ENCODE measurements around the gene TGM6.

DNA sequence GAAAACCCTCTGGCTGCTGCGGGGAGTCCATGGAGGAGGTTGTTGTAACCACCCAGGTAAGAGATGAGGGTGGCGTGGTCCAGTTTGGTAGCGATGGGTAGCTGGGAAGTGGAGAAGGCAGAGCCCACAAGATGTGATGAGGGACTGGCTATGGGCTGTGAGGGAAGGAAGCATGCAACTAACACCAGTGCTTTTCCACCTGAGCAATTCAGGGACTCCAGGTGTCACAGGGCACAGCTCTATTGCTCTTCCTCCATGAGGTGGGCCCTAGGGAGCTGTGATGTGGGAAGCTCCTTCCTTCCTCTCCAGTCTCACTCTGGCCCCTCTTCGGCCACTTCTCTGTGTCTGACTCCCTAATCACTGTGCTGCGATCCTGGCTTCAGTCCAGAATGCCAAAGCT is 32.4 kb upstream of the TGM6 start:
- TF ChIP-seq, protein P1, sequence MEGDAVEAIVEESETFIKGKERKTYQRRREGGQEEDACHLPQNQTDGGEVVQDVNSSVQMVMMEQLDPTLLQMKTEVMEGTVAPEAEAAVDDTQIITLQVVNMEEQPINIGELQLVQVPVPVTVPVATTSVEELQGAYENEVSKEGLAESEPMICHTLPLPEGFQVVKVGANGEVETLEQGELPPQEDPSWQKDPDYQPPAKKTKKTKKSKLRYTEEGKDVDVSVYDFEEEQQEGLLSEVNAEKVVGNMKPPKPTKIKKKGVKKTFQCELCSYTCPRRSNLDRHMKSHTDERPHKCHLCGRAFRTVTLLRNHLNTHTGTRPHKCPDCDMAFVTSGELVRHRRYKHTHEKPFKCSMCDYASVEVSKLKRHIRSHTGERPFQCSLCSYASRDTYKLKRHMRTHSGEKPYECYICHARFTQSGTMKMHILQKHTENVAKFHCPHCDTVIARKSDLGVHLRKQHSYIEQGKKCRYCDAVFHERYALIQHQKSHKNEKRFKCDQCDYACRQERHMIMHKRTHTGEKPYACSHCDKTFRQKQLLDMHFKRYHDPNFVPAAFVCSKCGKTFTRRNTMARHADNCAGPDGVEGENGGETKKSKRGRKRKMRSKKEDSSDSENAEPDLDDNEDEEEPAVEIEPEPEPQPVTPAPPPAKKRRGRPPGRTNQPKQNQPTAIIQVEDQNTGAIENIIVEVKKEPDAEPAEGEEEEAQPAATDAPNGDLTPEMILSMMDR (IDR thresholded peaks at IDR 0.05 in 4 of 5, conservative IDR thresholded peaks at IDR 0.05 in 1 of 5) = no peak
- TF ChIP-seq POLR2A (IDR thresholded peaks at IDR 0.05) = no peak
